Activated naive CD8-positive, alpha-beta T cell treated with anti-CD3 and anti-CD28 coated beads, Interleukin-2, amount 50 U/mL, for 16 hours (primary cell): ENCODE results near the gene SLC43A1.
A peak's percentile ranks its signal among the peaks of the same experiment; 100 is the strongest.

ENCODE experiments used
- DNase-seq: peaks from one replicate; pipeline ENCODE4 v3.0.0-alpha.2; 2020; ENCODE audit warnings: low read depth, low spot score

The SLC43A1 gene

GRCh38 chr11:57497303-57498247 lies 17.9 kb downstream of the SLC43A1 start:
- no peak for DNase-seq

DNA sequence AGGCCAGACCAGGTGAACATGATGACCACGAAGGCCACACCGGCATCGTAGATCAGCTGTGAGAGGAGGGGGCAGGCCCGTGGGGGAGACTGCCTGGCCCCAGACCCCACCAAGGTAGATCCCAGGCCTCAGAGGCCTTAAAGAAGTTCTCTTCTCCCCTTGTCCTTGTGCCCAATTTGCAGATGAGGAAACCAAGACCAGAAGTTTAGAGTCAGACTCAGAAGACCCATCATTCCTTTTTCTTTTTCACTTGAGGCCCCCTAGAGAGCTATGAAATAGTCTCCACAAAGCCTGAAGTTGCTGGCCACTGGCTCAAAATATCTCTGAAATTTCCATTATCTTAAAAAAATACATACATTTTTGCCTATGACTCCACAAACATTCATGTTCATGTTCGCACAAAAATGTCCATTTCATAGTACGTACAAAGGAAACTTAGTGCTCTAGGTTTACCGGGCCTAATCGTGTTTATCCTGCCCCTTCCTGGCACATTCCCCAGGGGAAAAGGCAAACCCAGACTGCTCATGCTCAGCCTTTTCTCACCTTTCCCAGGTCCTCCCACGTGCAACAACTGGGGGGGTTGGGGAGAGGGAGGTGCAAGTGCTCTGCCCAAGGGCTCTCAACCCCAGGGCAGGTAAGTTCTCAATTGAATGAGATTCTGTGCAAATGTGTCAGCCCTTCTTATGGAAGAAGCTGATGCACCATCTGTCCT lies 19.2 kb downstream of the SLC43A1 start:
- no peak for DNase-seq

DNA sequence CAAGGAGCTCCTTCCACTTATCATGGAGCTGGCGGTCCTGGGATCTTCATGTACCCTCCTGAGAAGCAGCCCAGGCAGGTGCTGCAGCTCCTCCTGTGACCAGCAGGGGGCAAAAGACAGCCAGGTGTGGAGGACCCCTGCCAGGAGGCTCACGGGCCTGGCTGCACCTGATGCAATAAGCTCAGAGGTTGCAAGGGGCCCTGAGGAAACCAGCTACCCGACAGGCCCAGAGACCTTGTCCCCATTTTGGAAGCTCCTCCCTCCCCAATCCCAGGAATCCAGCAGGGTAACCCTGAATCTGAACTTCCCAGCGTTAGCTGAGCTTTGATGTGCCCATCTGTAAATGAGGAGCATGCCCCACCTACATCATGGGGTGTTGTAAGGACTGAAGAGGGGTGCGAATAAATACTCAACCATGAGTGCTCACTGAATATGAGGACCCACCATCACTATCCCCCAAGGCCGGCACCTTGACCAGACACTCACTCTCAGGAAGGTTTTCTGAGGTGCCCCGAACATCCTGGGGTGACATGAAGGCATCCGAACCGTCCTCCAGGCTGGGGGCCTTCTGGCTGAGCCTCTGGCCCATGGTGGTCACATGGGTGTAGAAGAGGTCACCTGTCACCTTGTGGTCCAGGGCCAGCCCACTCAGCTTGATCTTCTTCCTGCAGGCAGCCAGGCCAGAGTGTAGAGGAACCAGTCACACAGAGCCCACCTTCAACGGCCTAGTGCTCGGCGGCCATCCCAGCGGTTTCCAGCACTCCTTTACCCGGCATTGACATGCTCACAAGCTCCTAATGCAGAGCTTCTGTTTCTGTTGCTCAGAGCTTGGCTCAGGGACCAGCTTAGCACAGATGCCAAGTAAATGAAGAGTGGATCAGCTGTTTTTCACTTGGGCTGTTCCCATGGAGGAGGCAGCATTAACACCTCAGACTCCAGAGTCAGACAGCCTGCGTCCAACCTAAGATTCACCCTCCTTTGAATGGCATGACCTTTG lies 21.7 kb downstream of the SLC43A1 start:
- DNase-seq: peak; percentile 67

- DNase-seq: peak; percentile 24
Measured at GRCh38 chr11:57491371-57492061, 24.0 kb downstream of the SLC43A1 start.

GRCh38 chr11:57490456-57491248 lies 24.9 kb downstream of the SLC43A1 start:
- DNase-seq: no peak

DNA sequence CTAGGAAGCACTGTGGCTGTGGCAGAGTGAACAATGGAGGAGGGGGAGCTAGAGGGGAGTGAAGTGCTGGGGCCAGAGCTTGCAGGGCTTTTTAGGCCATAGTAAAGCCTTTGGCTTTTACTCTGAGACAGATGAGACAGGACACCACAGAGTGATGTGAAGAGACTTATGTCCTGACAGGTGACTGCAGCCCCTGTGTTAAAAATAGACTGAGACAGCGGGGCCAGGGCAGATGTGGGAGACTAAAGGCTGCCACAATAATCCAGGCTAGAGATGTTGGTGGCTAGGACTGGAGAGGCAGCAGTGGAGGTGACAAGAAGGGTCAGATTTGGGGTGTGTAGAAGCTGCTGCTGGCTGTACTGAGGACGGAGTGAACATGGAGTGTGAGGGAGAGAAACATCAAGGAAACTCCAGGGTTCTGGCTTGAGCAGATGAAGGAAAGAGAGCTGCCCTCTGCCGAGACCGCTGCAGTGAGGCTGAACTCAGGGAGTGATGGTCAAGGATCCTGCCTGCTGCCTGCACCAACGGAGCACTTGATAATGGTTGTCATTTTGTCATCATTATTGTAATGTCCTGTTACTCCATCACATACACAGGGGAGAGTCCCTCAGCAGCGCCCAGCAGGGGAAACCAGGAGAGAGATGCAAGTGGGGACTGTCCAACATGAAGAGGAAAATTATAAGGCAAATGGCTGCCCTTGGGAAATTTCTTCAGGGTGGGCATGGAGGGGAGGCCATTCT lies 27.4 kb downstream of the SLC43A1 start:
- DNase-seq: no peak

- no peak for DNase-seq
Measured at GRCh38 chr11:57487021-57487778, 28.3 kb downstream of the SLC43A1 start.

DNA sequence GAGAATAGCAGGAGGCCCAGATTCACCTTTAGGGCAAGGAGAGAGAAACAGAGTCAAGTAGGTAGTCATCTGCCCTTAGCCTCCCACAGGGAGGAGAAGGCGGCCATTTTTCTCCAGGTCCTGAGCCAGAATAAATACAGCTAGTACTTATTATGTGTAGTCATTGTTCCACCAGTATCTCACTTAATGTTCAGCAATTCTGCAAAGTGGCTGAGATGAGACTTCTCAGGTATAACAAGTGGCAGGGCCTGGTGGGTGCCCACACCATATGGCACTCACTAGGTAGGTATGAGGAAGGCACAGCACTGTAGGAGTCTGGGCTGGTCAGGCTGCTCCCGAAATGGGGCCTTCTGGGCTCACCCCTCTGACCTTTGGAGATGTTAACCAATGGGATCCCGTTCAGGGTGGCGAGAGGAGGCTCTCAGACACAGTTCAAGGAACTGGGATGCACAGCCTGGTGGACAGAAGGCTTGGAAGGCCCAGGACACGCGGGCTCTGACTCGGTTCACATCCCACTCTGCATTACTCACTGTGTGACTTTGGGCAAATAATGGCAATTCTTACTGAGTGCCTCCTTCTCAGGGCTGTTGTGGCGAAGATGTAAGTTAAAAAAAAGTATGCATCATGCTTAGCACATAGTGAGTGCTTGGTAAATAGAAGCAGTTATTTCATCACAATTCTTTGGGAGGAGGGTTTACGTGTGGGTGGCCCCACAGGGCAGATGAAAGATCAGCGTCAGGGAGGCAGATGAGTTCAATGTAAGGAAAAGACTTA lies 30.1 kb downstream of the SLC43A1 start:
- no peak for DNase-seq

DNA sequence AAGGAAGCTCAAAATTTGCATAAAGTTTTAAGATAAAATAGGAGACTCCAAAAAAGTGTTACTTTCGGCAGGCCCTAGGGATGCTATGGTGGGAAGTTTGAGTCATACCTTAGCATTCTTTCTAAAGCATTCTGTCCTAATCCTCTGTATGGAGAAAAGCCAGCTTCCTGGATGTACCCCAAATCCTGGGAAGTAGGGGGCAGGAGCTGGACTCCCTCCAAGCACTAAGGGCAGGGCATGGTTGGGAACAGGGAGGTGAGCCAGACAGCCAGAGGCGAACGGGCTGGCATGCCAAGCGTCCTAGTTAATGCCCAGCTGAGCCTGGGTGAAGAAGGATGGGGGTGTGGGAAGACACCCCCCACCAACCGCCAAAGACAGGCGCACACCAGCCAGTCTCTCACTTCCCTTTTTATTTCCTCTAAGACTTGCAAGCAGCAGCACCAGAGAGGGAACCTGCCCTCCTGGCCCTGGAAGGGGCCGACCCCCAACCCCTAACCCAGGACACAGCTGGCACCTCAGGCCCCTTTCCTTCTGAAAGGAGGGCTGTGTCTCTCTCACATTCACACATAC lies 31.3 kb downstream of the SLC43A1 start:
- no peak for DNase-seq

GRCh38 chr11:57483562-57483918 lies 32.0 kb downstream of the SLC43A1 start:
- DNase-seq: no peak

GRCh38 chr11:57482782-57483561 lies 32.5 kb downstream of the SLC43A1 start:
- peak; percentile 47 for DNase-seq

DNA sequence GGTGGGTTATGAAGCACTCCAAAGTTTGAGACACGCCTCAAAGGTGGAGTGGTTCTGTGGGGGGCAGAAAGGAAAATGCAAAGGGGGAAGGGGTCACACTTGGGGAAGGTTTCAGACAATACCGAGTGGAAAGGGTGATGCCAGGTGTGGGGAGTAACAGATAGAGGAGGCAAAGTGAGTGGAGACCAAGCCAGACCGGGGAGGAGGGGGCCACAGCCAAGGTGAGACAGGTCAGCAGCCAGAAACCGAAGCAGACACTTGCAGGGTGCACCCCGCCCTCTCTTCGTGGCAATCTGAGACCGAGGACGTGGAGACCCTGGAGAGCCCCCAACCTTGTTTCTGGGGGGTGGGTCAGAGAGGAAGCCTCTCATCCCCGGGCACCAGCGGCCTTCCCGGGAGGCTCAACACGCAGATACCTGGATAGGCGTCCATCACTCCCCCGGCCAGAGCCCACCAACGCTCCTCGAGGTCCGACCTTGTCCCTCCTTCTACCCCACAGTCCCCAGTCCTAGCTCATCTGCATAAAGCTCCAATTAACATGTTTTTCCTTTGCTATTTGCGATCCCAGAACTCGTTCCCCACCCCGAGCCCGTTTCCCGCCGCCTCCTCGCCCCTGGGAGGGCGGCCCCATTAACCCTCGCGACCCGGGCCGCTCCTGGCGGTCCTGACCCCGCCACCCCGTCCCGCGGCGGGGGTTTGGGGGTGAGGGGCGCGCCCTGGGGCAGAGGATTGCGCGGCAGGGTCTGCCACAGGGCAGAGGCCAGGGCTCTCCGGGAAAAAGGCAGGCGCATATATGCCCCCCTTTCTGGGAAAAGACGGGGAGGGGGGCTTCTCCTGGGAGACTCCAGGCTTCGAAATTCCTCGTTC lies 33.4 kb downstream of the SLC43A1 start:
- DNase-seq: no peak

DNA sequence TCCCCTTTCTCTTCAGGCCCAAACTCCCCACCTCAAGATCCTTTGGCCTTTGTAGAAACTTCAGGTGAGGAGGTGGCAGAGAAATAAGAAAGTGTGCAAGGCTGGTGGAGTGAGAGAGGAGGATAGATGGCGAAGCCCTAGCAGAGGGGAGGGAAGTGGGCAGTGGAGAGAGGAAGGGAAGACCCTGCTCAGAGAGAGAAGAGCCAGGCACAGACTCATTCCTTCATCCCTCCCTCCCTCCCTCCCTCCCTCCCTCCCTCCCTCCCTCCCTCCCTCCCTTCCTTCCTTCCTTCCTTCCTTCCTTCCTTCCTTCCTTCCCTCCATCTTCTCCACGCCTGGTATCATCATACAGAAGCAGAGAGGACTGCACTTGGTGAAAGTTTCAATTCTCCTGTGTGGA lies 34.2 kb downstream of the SLC43A1 start:
- DNase-seq: no peak

DNA sequence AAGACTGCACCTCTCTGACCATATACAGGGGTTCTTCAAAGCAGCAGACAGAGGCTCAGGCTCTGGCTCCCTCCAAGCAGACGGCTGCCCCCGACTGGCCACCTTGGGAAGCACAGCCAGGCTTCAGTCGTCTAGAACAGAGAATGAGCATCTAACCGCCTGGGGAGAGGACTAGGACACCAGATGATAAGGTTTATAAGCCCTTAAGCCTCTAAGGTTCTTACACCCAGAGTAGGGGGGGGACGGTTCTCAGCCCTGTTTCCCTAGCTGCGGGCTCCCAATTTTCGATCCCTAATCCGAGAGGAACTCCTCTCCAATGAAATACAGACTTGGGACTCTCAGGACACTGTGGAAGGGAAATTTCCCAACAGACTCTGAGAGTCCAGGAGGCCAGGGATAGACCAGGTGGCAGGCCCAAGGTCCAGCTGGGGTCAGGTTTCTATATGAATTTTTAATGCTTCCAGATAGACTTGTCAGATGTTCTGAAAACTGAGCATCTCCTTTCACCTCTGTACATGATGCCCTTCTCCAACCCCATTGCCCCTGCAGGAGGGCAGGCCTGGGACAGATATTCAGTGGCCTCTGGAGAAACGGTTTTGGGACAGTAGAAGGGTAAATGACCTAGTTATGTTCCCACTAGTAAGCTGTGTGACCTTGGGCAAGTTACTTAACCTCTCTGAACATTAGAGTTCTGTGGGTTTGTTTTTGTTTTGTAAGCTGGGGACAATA lies 34.9 kb downstream of the SLC43A1 start:
- DNase-seq: no peak

DNA sequence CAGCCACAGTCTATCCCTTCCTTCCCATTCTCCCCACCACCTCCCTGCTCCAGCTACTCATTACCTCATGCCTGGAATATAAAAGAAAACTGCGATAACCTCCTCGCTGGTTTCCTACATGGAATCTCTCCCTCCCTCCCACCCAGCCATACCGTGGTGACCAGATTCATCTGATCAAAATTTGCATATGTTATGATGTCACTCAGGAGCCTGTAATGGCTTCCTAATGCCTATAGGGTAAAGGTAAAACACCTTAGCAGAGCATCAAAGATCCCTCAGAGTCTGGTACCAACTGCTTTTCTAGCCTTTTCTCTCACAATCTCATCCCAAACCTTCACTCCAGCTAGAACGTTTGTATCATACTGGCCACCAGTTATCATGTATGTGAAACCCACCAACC lies 35.6 kb downstream of the SLC43A1 start:
- DNase-seq: no peak
